MCF 10A (cell line): ENCODE data around the gene TEDDM1. TPM values are rescaled to one million over a fixed set of nuclear protein-coding genes. Genes with fewer than 3 reads are reported as not detected.
A peak's percentile ranks its signal among the peaks of the same experiment; 100 is the strongest.

Source experiments
- BruUV-seq: library from RNA; stranded (reverse); fragments of 400-500 nt; replicated peaks from 2 replicates; lab custom pipeline; 2021; lab: Mats Ljungman, UMichigan
- CTCF ChIA-PET: fragments of 300-600 bp; sonication (Branson Sonifier 250); formaldehyde crosslinking; extraction: SDS; loops from one replicate; lab custom pipeline; 2021; ENCODE audit warnings: antibody characterized with exemption, inconsistent platforms; lab: Yijun Ruan, JAX
- POLR2A ChIA-PET: fragments of 300-600, 350-650 bp; sonication (Branson Sonifier 250); formaldehyde crosslinking; extraction: SDS; loops from one replicate; lab custom pipeline; 2020; ENCODE audit warnings: antibody characterized with exemption, inconsistent platforms; lab: Yijun Ruan, JAX
- DNase-seq: peaks from one replicate; pipeline ENCODE4 v3.0.0-alpha.2; 2018; ENCODE audit not compliant: unreplicated experiment
- H3K27ac Mint-ChIP-seq: one replicate; pipeline ENCODE4 v1.8.0; 2022; ENCODE audit warnings: mild to moderate bottlenecking, low read depth, mixed read lengths; ENCODE audit not compliant: unreplicated experiment
- H3K27me3 Mint-ChIP-seq: one replicate; pipeline ENCODE4 v1.8.0; 2022; ENCODE audit warnings: mixed read lengths; ENCODE audit not compliant: insufficient read depth, unreplicated experiment
- H3K36me3 Mint-ChIP-seq: one replicate; pipeline ENCODE4 v1.8.0; 2022; ENCODE audit warnings: mild to moderate bottlenecking, moderate library complexity, mixed read lengths; ENCODE audit not compliant: insufficient read depth, unreplicated experiment
- H3K4me1 Mint-ChIP-seq: one replicate; pipeline ENCODE4 v1.8.0; 2022; ENCODE audit warnings: mixed read lengths; ENCODE audit not compliant: insufficient read depth, unreplicated experiment
- H3K4me3 Mint-ChIP-seq: one replicate; pipeline ENCODE4 v1.8.0; 2022; ENCODE audit warnings: mild to moderate bottlenecking, moderate library complexity, mixed read lengths; ENCODE audit not compliant: unreplicated experiment
- H3K9me3 Mint-ChIP-seq: one replicate; pipeline ENCODE4 v1.8.0; 2022; ENCODE audit warnings: mixed read lengths; ENCODE audit not compliant: unreplicated experiment
- CTCF ChIP-seq: fragments of 200-600 bp; IDR thresholded peaks from one replicate; pipeline ENCODE4 v1.8.0; 2022; ENCODE audit warnings: antibody characterized with exemption, mild to moderate bottlenecking; ENCODE audit not compliant: unreplicated experiment
- intact Hi-C: fragments of 100-400 bp; cut with micrococcal nuclease; formaldehyde crosslinking; loops from 2 replicates; pipeline ENCODE4 v1.14.1; 2022
- total RNA-seq: library from RNA; stranded (reverse); gene quantifications from 2 replicates; pipeline ENCODE4 v1.2.3, GENCODE V29; 2022

TEDDM1 gene
- total RNA-seq, 1 experiment from 2014 or later, result not detected

GRCh38 chr1:182386980-182387379, 13.5 kb downstream of the TEDDM1 start:
- intact Hi-C loops, result no loop called here
- Mint-ChIP-seq H3K27ac (no peak overlapping the region), H3K27me3 (no peaks in the 10 kb centered on the region), H3K4me1 (peaks cover 40% of the 10 kb centered on the region), H3K4me3 (peak overlapping the region; percentile 100), H3K9me3 (no peaks in the 10 kb centered on the region), H3K36me3 (peaks cover 96% of the 10 kb centered on the region)
- DNase-seq, result no peak
- no peak for TF ChIP-seq CTCF
- ChIA-PET POLR2A (interaction anchor here (0.8 to 8.7 kb wide), 14 partner anchors 8 to 299 kb away, joined by 3 to 151 read pairs (median 6); no protein-coding TSS in a partner anchor), CTCF (interaction anchor here (0.6 to 1.4 kb wide), 5 partner anchors 8 to 86 kb away, joined by 3 to 4 read pairs (median 3); no protein-coding TSS in a partner anchor)
- no TSS peak for BruUV-seq

GRCh38 chr1:182385885-182386853, 14.3 kb downstream of the TEDDM1 start:
- no peak for DNase-seq
- no peak for TF ChIP-seq CTCF
- ChIA-PET CTCF (interaction anchor here (1.3 kb wide), 1 partner anchor 84 kb away, joined by 3 read pairs; no protein-coding TSS in a partner anchor), POLR2A (interaction anchor here (0.8 to 8.7 kb wide), 8 partner anchors 7 to 298 kb away, joined by 3 to 151 read pairs (median 10); no protein-coding TSS in a partner anchor)
- peak overlapping the region; percentile 100 for H3K4me3 Mint-ChIP-seq
- intact Hi-C loops, result no loop called here
- no TSS peak for BruUV-seq
- H3K27me3 Mint-ChIP-seq, result no peaks in the 10 kb centered on the region
- H3K4me1 Mint-ChIP-seq, result peaks cover 40% of the 10 kb centered on the region
- H3K27ac Mint-ChIP-seq, result no peak overlapping the region
- H3K9me3 Mint-ChIP-seq, result no peaks in the 10 kb centered on the region
- peaks cover 100% of the 10 kb centered on the region for H3K36me3 Mint-ChIP-seq

- H3K9me3 Mint-ChIP-seq, result no peaks in the 10 kb centered on the region
- no peak for DNase-seq
- POLR2A ChIA-PET, result interaction anchor here (1.0 kb wide), 1 partner anchor 417 kb away, joined by 3 read pairs; no protein-coding TSS in a partner anchor
These were observed 16.0 kb downstream of the TEDDM1 start for GRCh38 chr1:182384387-182384960.

More at GRCh38 chr1:182384387-182384960, 16.0 kb downstream of the TEDDM1 start:
- H3K36me3 Mint-ChIP-seq, result peaks cover 90% of the 10 kb centered on the region
- peak overlapping the region; percentile 39 for H3K4me3 Mint-ChIP-seq
- BruUV-seq, result no TSS peak
- peaks cover 50% of the 10 kb centered on the region for H3K4me1 Mint-ChIP-seq
- no peaks in the 10 kb centered on the region for H3K27me3 Mint-ChIP-seq
- H3K27ac Mint-ChIP-seq, result peak overlapping the region; percentile 64
- CTCF ChIA-PET, result interaction anchor here (1.0 to 5.9 kb wide), 2 partner anchors 242 to 299 kb away, joined by 4 to 91 read pairs; no protein-coding TSS in a partner anchor
- no peak for TF ChIP-seq CTCF
- intact Hi-C loops, result no loop called here
